Measurements from ENCODE around the gene CNOT3.

Gene CNOT3

DNA sequence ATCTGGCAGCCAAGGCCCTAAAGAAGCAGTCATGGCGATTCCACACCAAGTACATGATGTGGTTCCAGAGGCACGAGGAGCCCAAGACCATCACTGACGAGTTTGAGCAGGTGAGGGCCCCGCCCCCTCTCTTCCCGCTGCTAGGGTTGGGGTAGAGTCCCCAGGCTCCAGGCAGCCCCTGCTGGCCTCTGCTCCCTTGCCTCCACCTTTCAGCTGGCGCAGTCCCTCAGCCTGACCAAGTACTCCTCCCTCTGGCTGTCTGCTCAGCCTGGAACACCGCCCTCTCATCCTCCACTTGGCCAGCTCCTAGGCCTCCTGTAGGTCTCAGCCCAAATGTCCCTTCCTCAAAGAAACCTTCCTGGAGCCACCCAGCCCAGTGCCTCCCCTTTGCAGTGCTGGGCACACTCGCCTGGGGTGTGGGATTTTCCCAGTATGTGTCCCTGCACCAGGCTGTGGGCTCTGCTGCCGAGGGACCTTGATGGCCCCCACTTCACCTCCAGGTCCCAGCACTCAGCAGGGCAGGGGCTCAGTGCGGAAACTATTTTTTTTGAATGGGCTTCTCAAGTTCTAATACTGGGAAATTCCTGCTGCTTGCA is 16.3 kb downstream of the CNOT3 start:
- DNase-seq (ENCODE audit: low spot score) = no peak
- TF ChIP-seq CTCF (IDR thresholded peaks at IDR 0.05; ENCODE audit: extremely low read depth, missing control alignments) = no peak

DNA sequence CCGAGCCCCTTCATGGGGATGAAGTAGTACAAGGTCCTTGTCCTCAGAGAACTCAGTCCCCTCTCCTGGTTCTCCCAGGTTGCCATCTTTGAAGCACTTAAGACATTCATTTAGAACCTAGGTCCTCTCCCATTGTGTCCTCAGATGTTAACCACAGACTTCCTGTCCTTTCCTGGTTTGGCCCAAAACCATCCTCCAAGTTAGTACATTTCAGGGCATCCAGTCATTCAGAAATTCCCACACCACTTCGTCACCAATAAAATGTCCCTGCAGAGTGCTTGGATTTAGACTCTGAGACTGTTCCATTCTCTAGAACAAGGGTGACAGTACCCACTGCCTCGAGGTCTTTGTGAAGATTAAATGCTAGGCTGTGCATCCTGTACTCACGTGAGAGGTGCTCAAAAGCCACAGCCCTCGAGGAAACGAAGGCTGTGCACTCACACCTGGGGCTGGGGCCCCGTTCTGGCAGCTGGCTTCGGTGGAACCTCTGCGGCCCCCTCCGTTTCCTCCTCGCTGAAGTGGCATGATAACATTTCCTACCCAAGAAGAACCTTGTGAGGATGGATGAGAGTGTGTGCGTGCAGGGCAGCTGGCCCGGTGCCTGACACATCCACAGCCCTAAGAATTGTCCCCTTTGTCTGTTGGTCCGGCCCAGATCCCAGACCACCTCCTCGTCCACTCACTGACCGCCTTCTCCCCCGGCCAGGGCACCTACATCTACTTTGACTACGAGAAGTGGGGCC is 17.2 kb downstream of the CNOT3 start:
- no peak for TF ChIP-seq CTCF (IDR thresholded peaks at IDR 0.05; ENCODE audit: extremely low read depth, missing control alignments)
- no peak for DNase-seq (ENCODE audit: low spot score)

- TF ChIP-seq CTCF (IDR thresholded peaks at IDR 0.05; ENCODE audit: extremely low read depth, missing control alignments) = no peak
- DNase-seq (ENCODE audit: low spot score) = no peak
Measured at GRCh38 chr19:54155694-54156093, 18.1 kb downstream of the CNOT3 start.

DNA sequence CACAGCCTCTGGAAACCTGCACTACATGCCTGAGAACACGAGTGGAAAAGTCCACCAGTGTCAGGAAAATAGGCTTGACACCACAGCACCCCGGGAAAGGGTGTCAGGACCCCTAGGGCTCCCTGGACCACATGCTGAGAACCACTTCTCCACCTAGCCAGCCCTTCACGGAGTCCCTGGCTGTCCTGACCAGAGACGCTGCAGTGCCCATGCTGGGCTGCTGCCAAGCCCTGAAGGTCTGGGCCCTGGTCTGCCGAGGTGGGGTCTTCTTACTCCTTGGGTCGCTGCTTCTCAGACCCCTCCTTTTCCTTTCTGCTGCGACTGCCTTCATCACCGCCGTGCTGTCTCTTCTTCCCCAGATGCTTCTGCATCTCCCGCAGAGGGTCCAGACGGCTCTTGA is 18.9 kb downstream of the CNOT3 start:
- no peak for DNase-seq (ENCODE audit: low spot score)
- no peak for TF ChIP-seq CTCF (IDR thresholded peaks at IDR 0.05; ENCODE audit: extremely low read depth, missing control alignments)

- TF ChIP-seq CTCF (IDR thresholded peaks at IDR 0.05; ENCODE audit: extremely low read depth, missing control alignments) = no peak
- no peak for DNase-seq (ENCODE audit: low spot score)
Measured at GRCh38 chr19:54156953-54157352, 19.4 kb downstream of the CNOT3 start.

DNA sequence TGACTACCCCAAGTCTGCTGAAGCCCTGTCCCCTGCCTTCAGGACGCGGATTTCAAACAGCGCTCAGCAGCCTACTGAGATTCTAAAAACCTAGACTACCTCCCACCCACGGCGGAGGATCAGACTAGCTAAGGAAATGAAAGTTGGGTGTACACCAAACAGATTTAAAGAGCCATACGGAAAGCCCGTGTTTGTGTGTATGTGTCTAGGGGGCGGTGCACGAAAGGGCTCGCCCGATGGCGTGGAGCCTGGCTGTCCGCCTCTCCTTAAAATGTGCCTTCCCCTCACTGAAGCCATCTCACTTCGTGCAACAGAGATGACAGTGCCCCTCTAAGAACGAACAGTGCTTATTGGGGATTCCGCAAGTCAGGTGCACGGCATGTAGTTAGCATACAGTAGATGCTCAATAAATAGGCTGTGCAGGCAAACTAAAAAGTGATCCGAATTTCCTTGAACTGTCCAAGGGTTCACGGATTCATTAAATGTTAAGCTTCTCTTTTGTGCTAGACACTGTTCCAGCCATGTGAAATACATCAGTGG is 21.3 kb downstream of the CNOT3 start:
- DNase-seq (ENCODE audit: low spot score) = peak; percentile 60
- TF ChIP-seq CTCF (IDR thresholded peaks at IDR 0.05; ENCODE audit: extremely low read depth, missing control alignments) = no peak

DNA sequence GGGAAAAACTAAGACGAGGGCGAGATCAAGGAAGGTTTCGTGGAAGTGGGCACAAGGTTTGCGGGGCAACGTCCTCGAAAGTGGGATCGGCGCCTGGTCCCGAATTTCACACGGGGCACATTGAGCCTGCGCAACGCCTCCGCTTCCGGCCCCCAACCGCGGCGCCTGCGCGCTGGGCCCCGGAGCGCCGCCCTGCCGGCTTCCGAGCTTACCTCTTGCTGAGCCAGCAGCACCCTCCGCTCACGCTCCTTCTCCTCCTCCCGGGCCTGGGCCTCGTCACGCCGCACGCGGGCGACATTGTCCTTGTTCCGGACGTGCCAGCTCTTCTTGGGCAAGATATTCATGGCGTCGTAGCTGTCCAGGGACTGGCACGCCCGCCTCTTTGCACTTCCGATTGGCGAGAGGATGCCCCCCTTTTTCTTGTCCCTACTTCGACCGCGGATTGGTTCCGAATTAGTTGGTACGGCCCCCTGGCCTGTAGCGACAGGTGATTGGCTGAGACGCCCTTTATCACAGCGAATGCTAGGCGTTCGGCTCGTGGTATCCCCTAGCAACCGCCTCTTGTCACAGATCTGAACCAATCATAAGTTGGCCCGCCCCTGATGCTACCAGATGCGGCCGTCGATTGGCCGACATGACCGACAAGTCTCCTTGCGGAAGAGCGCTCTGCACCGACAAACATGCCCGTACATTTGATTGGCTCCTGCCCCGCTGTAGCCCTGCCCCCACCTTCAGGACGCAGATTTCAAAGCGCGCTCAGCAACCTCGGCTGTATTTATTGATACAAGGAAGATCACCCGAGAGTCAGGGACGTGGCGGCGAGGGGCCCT is 22.0 kb downstream of the CNOT3 start, which contains the start of gene LENG1:
Gene LENG1, minus strand, starts transcription at position 370 of the 830 bp plus-strand sequence. Its CDS starts 26 bp downstream, at position 344.
- peak; percentile 99 for DNase-seq (ENCODE audit: low spot score)
- no peak for TF ChIP-seq CTCF (IDR thresholded peaks at IDR 0.05; ENCODE audit: extremely low read depth, missing control alignments)

Measured in GM20000 (cell line).